ENCODE results near the gene SNAPIN. TPM values are rescaled to one million over a fixed set of nuclear protein-coding genes. Genes with fewer than 3 reads are reported as not detected.

Gene SNAPIN
- total RNA-seq, 1 experiment from 2014 or later, result 29.0 TPM

DNA sequence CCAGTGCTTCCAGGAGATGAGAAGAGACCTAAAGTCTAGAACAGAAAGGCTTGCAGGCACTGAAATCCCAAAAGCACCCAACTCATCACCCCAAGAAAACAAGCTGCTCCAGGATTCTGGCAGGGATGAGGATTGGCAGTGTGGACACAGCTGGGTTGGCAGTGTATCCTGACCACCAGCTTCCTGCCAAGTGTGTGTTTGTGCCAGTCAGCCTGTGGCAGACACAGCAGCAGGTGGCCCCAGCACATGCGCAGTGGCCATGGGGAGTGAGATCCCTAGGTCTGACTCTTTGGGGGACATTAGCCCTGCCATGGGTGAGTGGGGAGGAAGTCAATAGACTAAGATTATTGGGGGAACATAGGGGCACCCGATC is 8.7 kb upstream of the SNAPIN start:
- Histone ChIP-seq H2BK15ac (ENCODE audit: low read depth, low read length) (no peak overlapping the region), H3K9ac (ENCODE audit: extremely low read depth, insufficient read length, low read length) (no peak overlapping the region), H3K18ac (ENCODE audit: insufficient read length, low read depth, low read length) (no peak overlapping the region), H4K20me1 (ENCODE audit: control insufficient read depth, insufficient read depth, insufficient read length) (no peaks in the 10 kb centered on the region), H3K27ac (ENCODE audit: insufficient read length, low read depth, low read length) (no peak overlapping the region), H3K14ac (ENCODE audit: insufficient read depth, low read length) (no peak overlapping the region), H4K8ac (replicated peaks; ENCODE audit: insufficient read length, low read depth, low read length) (no peak overlapping the region), H2BK20ac (ENCODE audit: low read depth, low read length, poor library complexity, severe bottlenecking) (no peak overlapping the region), H3K79me1 (ENCODE audit: insufficient read depth, low read depth, low read length, poor library complexity, severe bottlenecking) (no peaks in the 10 kb centered on the region), H3T11ph (ENCODE audit: low read length) (no peak overlapping the region), H2AK5ac (ENCODE audit: insufficient read length, low read length) (no peak overlapping the region), H3K27me3 (ENCODE audit: insufficient read depth, low read length) (no peaks in the 10 kb centered on the region), H3K79me2 (ENCODE audit: insufficient read depth, low read length) (no peaks in the 10 kb centered on the region), H2BK12ac (ENCODE audit: insufficient read length, low read depth, low read length) (no peak overlapping the region), H2BK5ac (ENCODE audit: insufficient read length, low read length) (no peak overlapping the region), H4K5ac (ENCODE audit: insufficient read length, low read depth, low read length) (no peak overlapping the region), H3K23ac (ENCODE audit: insufficient read length, low read depth, low read length) (no peak overlapping the region), H3K4ac (ENCODE audit: low read depth, low read length) (no peak overlapping the region), H3K4me1 (ENCODE audit: insufficient read depth, low read length) (no peaks in the 10 kb centered on the region), H2BK120ac (ENCODE audit: low read depth, low read length, poor library complexity, severe bottlenecking) (no peak overlapping the region), H3K56ac (ENCODE audit: insufficient read length, low read depth, low read length) (no peak overlapping the region), H4K91ac (ENCODE audit: insufficient read length, low read depth, low read length) (no peak overlapping the region), H2AFZ (ENCODE audit: low read length) (no peak overlapping the region), H3K9me3 (ENCODE audit: control insufficient read depth, low read depth, low read length) (no peaks in the 10 kb centered on the region), H3K23me2 (ENCODE audit: insufficient read length, low read depth, low read length, poor library complexity, severe bottlenecking) (no peaks in the 10 kb centered on the region), H3K4me2 (ENCODE audit: insufficient read depth, insufficient read length, low read length) (no peak overlapping the region)
- H3K36me3 Mint-ChIP-seq (ENCODE audit: insufficient read depth in 1 of 3, low read depth in 3 of 3), result peaks cover 8 to 20% (median 18%) of the 10 kb centered on the region in 3 experiments; a peak in 6 of 7 replicates
- H3K27me3 Mint-ChIP-seq (ENCODE audit: low read depth), result peaks cover 4% of the 10 kb centered on the region; the same call in 1 of the 2 replicates
- H3K4me3 Mint-ChIP-seq, result no peak overlapping the region
- peaks cover 6% of the 10 kb centered on the region in 2 experiments for H3K4me1 Mint-ChIP-seq
- H3K9me3 Mint-ChIP-seq, result no peaks in the 10 kb centered on the region
- TF ChIP-seq CTCF (conservative IDR thresholded peaks at IDR 0.05), result no peak
- H3K27ac Mint-ChIP-seq, result peak overlapping the region in 1 of 3 experiments; percentile 25; a peak in 1 of 7 replicates
- no peak for DNase-seq
- no CpG with 5 or more reads among the region's 2 CpGs for WGBS (ENCODE audit: extremely low coverage, insufficient read length, low lambda C conversion rate)

Data from H9 (cell line).